Activated naive CD4-positive, alpha-beta T cell treated with anti-CD3 and anti-CD28 coated beads, Interleukin-2, amount 10 ng/mL, durations not matched to agents 7 days and 5 days (primary cell): ENCODE results near the gene OXCT1.
"Not testable (repeated sequence)": the region's sequence is repeated elsewhere in the genome, so short reads cannot be mapped to it uniquely, and the experiment has no call there.

Experiments used
- CTCF ChIA-PET: fragments of 350-600 bp; sonication (Branson Sonifier 250); formaldehyde crosslinking; loops from one replicate; lab custom pipeline; 2021; ENCODE audit warnings: antibody characterized with exemption; lab: Charles Lee
- DNase-seq: peaks from one replicate; pipeline ENCODE4 v3.0.0-alpha.2; 2020
- H3K27ac Mint-ChIP-seq: one replicate; pipeline ENCODE4 v1.8.0; 2021; ENCODE audit warnings: mild to moderate bottlenecking, moderate library complexity, mixed read lengths
- H3K27me3 Mint-ChIP-seq: one replicate; pipeline ENCODE4 v1.8.0; 2021; ENCODE audit warnings: mild to moderate bottlenecking, mixed read lengths
- H3K36me3 Mint-ChIP-seq: one replicate; pipeline ENCODE4 v1.8.0; 2021; ENCODE audit warnings: mixed read lengths
- H3K4me1 Mint-ChIP-seq: one replicate; pipeline ENCODE4 v1.8.0; 2021; ENCODE audit warnings: mixed read lengths
- H3K4me3 Mint-ChIP-seq: one replicate; pipeline ENCODE4 v1.8.0; 2021; ENCODE audit warnings: mild to moderate bottlenecking, moderate library complexity, mixed read lengths
- H3K9me3 Mint-ChIP-seq: one replicate; pipeline ENCODE4 v1.8.0; 2021; ENCODE audit warnings: mixed read lengths

The OXCT1 gene

DNA sequence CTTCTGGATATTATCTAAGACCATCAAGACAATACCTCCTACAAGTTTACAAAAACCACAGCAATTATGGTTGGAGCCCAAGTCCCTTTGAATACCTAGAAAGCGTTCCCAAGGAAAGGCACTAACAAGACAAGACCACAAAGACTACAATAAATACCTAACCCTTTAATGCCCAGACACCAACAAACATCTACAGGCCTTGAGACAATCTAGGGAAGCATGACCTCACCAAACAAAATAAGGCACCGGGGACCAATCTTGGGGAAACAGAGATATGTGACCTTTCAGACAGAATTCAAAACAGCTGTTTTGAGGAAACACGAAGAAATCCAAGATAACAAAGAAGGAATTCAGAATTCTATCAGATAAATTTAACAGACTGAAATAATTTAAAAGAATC is 37.8 kb downstream of the OXCT1 start:
- H3K27ac Mint-ChIP-seq: no peak overlapping the region
- no peaks in the 10 kb centered on the region for H3K9me3 Mint-ChIP-seq
- peaks cover 29% of the 10 kb centered on the region for H3K4me1 Mint-ChIP-seq
- CTCF ChIA-PET: interaction anchor here (1.0 kb wide), 1 partner anchor 11 kb away, joined by 5 read pairs; no protein-coding TSS in a partner anchor
- H3K27me3 Mint-ChIP-seq: no peaks in the 10 kb centered on the region
- DNase-seq: no peak
- H3K36me3 Mint-ChIP-seq: peaks cover 57% of the 10 kb centered on the region
- H3K4me3 Mint-ChIP-seq: no peak overlapping the region

- DNase-seq: no peak
- Mint-ChIP-seq H3K4me1 (peaks cover 29% of the 10 kb centered on the region), H3K36me3 (peaks cover 67% of the 10 kb centered on the region), H3K27me3 (no peaks in the 10 kb centered on the region), H3K4me3 (no peak overlapping the region), H3K9me3 (no peaks in the 10 kb centered on the region), H3K27ac (peak overlapping the region; percentile 72)
- CTCF ChIA-PET: interaction anchor here (0.8 kb wide), 1 partner anchor 13 kb away, joined by 3 read pairs; no protein-coding TSS in a partner anchor
These were observed 39.1 kb downstream of the OXCT1 start for GRCh38 chr5:41831155-41831554.

DNA sequence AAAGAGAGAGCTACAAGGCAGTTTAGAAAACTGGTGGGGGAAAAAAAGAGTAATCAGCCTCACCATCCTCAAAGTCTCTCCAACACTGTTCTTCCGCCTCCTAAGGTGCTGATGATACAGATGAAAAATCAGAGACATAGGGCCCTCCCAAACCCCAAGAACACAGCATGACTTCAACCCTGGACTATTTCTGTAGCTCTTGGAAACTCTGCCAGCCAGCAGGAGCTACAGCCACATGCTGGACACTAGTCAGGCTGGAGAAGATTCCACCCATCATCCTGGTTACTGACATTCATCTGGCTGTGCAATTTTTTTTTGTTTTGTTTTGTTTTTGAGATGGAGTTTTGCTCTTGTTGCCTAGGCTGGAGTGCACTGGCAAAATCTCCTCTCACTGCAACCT is 42.4 kb downstream of the OXCT1 start:
- Mint-ChIP-seq H3K4me1 (peaks cover 14% of the 10 kb centered on the region), H3K36me3 (peaks cover 62% of the 10 kb centered on the region), H3K9me3 (no peaks in the 10 kb centered on the region), H3K27me3 (no peaks in the 10 kb centered on the region), H3K4me3 (no peak overlapping the region), H3K27ac (no peak overlapping the region)
- CTCF ChIA-PET: interaction anchor here (0.6 to 1.8 kb wide), 3 partner anchors 15 to 1152 kb away, joined by 3 to 4 read pairs (median 4); no protein-coding TSS in a partner anchor
- no peak for DNase-seq

GRCh38 chr5:41822036-41822435 is 48.2 kb downstream of the OXCT1 start:
- no peak for DNase-seq
- CTCF ChIA-PET: no interaction called here
- H3K4me1 Mint-ChIP-seq: no peaks in the 10 kb centered on the region
- no peak overlapping the region for H3K27ac Mint-ChIP-seq
- H3K4me3 Mint-ChIP-seq: no peak overlapping the region
- peaks cover 46% of the 10 kb centered on the region for H3K36me3 Mint-ChIP-seq
- no peaks in the 10 kb centered on the region for H3K27me3 Mint-ChIP-seq
- H3K9me3 Mint-ChIP-seq: no peaks in the 10 kb centered on the region

- H3K9me3 Mint-ChIP-seq: no peaks in the 10 kb centered on the region
- CTCF ChIA-PET: no interaction called here
These were observed 49.2 kb downstream of the OXCT1 start for GRCh38 chr5:41821051-41821450.

DNA sequence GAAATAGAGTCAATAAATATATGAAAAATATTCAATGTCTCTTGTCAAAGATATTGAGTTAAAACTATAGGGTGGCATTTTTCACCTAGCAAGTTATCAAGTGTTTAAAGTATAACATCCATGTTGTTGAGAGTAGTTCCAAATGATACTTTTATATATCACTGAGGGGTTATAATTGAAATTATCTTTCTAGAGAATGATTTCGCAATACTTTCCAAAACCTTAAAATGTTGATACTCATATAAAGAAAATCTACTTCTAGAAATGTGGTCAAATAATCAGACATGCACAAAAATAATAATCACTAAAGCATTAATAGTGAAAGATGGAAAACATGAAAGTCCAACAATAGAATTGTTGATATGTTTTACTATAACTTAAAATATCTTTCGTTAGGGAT is 50.1 kb downstream of the OXCT1 start:
- H3K27ac Mint-ChIP-seq: peak overlapping the region; percentile 52
- H3K4me3 Mint-ChIP-seq: no peak overlapping the region
- no peaks in the 10 kb centered on the region for H3K9me3 Mint-ChIP-seq
- CTCF ChIA-PET: no interaction called here
- H3K27me3 Mint-ChIP-seq: no peaks in the 10 kb centered on the region
- DNase-seq: no peak
- H3K36me3 Mint-ChIP-seq: peaks cover 34% of the 10 kb centered on the region
- H3K4me1 Mint-ChIP-seq: no peaks in the 10 kb centered on the region

More at GRCh38 chr5:41821051-41821450, 49.2 kb downstream of the OXCT1 start:
- DNase-seq: no peak
- Mint-ChIP-seq H3K27me3 (no peaks in the 10 kb centered on the region), H3K36me3 (peaks cover 38% of the 10 kb centered on the region), H3K27ac (no peak overlapping the region), H3K4me3 (no peak overlapping the region), H3K4me1 (no peaks in the 10 kb centered on the region)

GRCh38 chr5:41817625-41818301 is 52.5 kb downstream of the OXCT1 start:
- CTCF ChIA-PET: no interaction called here
- Mint-ChIP-seq H3K4me1 (peaks cover 9% of the 10 kb centered on the region), H3K27me3 (no peaks in the 10 kb centered on the region), H3K4me3 (no peak overlapping the region), H3K9me3 (peaks cover 1% of the 10 kb centered on the region), H3K27ac (no peak overlapping the region), H3K36me3 (peaks cover 27% of the 10 kb centered on the region)
- no peak for DNase-seq

GRCh38 chr5:41815663-41816229 is 54.5 kb downstream of the OXCT1 start:
- Mint-ChIP-seq H3K4me3 (no peak overlapping the region), H3K27me3 (no peaks in the 10 kb centered on the region), H3K4me1 (peaks cover 23% of the 10 kb centered on the region), H3K9me3 (peaks cover 1% of the 10 kb centered on the region), H3K36me3 (peaks cover 14% of the 10 kb centered on the region), H3K27ac (no peak overlapping the region)
- no peak for DNase-seq
- CTCF ChIA-PET: no interaction called here

DNA sequence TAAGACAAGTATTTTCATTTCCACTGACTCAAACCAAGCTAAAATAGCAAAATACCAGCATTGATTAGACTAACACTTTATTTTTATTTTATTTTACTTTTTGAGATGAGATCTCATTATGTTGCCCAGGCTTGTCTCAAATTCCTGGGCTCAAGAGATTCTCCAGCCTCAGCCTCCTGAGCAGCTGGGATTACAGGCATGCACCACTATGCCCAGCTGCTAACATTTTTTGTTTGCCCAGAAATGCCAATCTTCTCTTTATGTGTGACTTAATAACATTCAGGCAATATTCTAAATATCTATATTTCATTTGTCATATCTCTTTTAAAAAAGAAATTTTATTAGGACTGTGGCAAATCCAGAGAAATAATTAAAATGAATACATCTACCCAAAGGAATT is 55.0 kb downstream of the OXCT1 start:
- Mint-ChIP-seq H3K36me3 (peaks cover 14% of the 10 kb centered on the region), H3K9me3 (peaks cover 1% of the 10 kb centered on the region), H3K4me3 (no peak overlapping the region), H3K27ac (no peak overlapping the region), H3K4me1 (peaks cover 25% of the 10 kb centered on the region), H3K27me3 (no peaks in the 10 kb centered on the region)
- CTCF ChIA-PET: no interaction called here
- no peak for DNase-seq

DNA sequence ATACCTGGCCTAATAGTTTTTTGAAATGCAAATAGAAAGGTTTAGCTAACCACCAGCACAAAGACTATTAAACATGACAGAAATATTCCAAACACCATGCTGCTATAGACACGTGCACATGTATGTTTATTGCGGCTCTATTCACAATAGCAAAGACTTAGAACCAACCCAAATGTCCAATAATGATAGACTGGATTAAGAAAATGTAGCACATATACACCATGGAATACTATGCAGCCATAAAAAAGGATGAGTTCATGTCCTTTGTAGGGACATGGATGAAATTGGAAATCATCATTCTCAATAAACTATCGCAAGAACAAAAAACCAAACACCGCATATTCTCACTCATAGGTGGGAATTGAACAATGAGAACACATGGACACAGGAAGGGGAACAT is 55.9 kb downstream of the OXCT1 start:
- CTCF ChIA-PET, DNase-seq, H3K27ac Mint-ChIP-seq, H3K27me3 Mint-ChIP-seq, H3K4me3 Mint-ChIP-seq, H3K9me3 Mint-ChIP-seq: not testable (repeated sequence)
- H3K4me1 Mint-ChIP-seq: peaks cover 35% of the 10 kb centered on the region
- peaks cover 12% of the 10 kb centered on the region for H3K36me3 Mint-ChIP-seq

DNA sequence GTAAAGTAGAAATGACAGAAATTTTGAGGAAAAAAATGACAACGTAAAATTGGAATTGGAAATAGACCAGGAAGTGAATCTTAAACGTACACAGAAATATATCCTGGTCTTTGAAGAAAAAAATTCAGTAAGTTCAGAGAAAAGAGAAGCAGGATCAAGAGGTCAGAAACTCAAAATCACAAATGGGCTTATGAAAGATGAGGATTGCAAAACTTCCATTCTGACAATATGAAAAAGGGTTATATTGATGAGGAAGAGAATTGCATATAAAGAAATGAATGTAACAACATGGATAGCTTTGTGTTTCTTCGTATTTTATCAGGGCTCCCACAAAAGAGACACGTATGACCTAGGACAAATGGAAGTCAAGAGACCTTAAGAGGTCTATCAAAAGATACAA is 58.1 kb downstream of the OXCT1 start:
- Mint-ChIP-seq H3K9me3 (peaks cover 1% of the 10 kb centered on the region), H3K27ac (peak overlapping the region; percentile 6), H3K27me3 (no peaks in the 10 kb centered on the region), H3K36me3 (peaks cover 13% of the 10 kb centered on the region), H3K4me1 (peaks cover 42% of the 10 kb centered on the region), H3K4me3 (no peak overlapping the region)
- no peak for DNase-seq
- CTCF ChIA-PET: no interaction called here

GRCh38 chr5:41809128-41809527 is 61.1 kb downstream of the OXCT1 start:
- H3K27ac Mint-ChIP-seq: peak overlapping the region; percentile 20
- DNase-seq: no peak
- H3K27me3 Mint-ChIP-seq: no peaks in the 10 kb centered on the region
- H3K9me3 Mint-ChIP-seq: no peaks in the 10 kb centered on the region
- no peak overlapping the region for H3K4me3 Mint-ChIP-seq
- peaks cover 42% of the 10 kb centered on the region for H3K4me1 Mint-ChIP-seq
- CTCF ChIA-PET: no interaction called here
- H3K36me3 Mint-ChIP-seq: peaks cover 36% of the 10 kb centered on the region

GRCh38 chr5:41808294-41808693 is 61.9 kb downstream of the OXCT1 start:
- no peak for DNase-seq
- no peak overlapping the region for H3K27ac Mint-ChIP-seq
- H3K4me3 Mint-ChIP-seq: no peak overlapping the region
- H3K9me3 Mint-ChIP-seq: no peaks in the 10 kb centered on the region
- H3K36me3 Mint-ChIP-seq: peaks cover 42% of the 10 kb centered on the region
- peaks cover 39% of the 10 kb centered on the region for H3K4me1 Mint-ChIP-seq
- H3K27me3 Mint-ChIP-seq: no peaks in the 10 kb centered on the region
- CTCF ChIA-PET: no interaction called here

DNA sequence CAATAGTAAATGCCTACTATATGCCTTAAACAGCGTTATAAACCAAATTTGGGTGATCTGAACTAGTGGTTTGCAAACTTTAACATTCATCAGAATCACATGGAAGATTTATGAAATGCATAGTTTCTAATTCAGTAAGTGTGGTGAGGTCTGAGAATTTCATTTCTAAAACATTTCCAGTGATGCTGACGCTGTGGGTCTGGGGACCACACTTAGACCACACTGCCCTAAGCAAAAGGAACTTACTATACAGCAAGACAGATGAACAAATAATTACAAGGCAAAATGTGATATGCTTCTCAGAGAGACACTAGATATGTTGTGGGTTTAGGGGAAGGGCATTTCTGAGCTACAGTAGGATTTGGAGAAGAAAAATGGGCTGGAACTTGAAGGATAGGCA is 72.6 kb downstream of the OXCT1 start:
- Mint-ChIP-seq H3K27ac (no peak overlapping the region), H3K4me1 (no peaks in the 10 kb centered on the region), H3K4me3 (no peak overlapping the region), H3K27me3 (no peaks in the 10 kb centered on the region), H3K36me3 (peaks cover 49% of the 10 kb centered on the region), H3K9me3 (no peaks in the 10 kb centered on the region)
- CTCF ChIA-PET: no interaction called here
- no peak for DNase-seq

- no peak overlapping the region for H3K27ac Mint-ChIP-seq
- H3K36me3 Mint-ChIP-seq: peaks cover 50% of the 10 kb centered on the region
- H3K27me3 Mint-ChIP-seq: no peaks in the 10 kb centered on the region
- no peaks in the 10 kb centered on the region for H3K4me1 Mint-ChIP-seq
- H3K9me3 Mint-ChIP-seq: no peaks in the 10 kb centered on the region
- CTCF ChIA-PET: interaction anchor here (1.6 kb wide), 1 partner anchor 47 kb away, joined by 5 read pairs; no protein-coding TSS in a partner anchor
- H3K4me3 Mint-ChIP-seq: no peak overlapping the region
- DNase-seq: no peak
These were observed 74.2 kb downstream of the OXCT1 start for GRCh38 chr5:41796061-41796460.
